Tibial nerve (tissue), 4 donors: ENCODE results near the gene KIRREL3. TPM values are rescaled to one million over a fixed set of nuclear protein-coding genes. Genes with fewer than 3 reads are reported as not detected.

Experiments used
- DNase-seq, 2 donors: peaks; one replicate each; pipeline ENCODE4 v3.0.0-alpha.2; 2019; ENCODE audit warnings: low spot score in 2 of 2
- H3K27ac ChIP-seq, 4 donors: fragments of 200-600 bp; sonication (generic) in 3 of 4; one replicate each; pipeline ENCODE4 v1.5.1; 2017 to 2019; ENCODE audit warnings: mild to moderate bottlenecking in 1 of 4
- H3K27me3 ChIP-seq, 2 donors: fragments of 200-600 bp; sonication (generic) in 1 of 2; one replicate each; pipeline versions ENCODE4 v1.5.1 to v1.6.0; 2017 to 2019
- H3K36me3 ChIP-seq, 3 donors: fragments of 200-600 bp; sonication (generic); one replicate each; pipeline ENCODE4 v1.5.1; 2018 to 2019
- H3K4me1 ChIP-seq, 4 donors: fragments of 200-600 bp; sonication (generic) in 3 of 4; one replicate each; pipeline ENCODE4 v1.5.1; 2017 to 2019
- H3K4me3 ChIP-seq, 4 donors: fragments of 200-600 bp; sonication (generic) in 3 of 4; one replicate each; pipeline ENCODE4 v1.5.1; 2017 to 2019; ENCODE audit warnings: mild to moderate bottlenecking in 1 of 4, moderate library complexity in 1 of 4
- H3K9me3 ChIP-seq, 4 donors: fragments of 200-600 bp; sonication (generic) in 3 of 4; one replicate each; pipeline ENCODE4 v1.5.1; 2017 to 2019
- EP300 ChIP-seq, 2 donors: sonication (generic); formaldehyde crosslinking; IDR thresholded peaks; one replicate each; pipeline ENCODE4 v1.6.1; 2017; ENCODE audit warnings: antibody characterized with exemption in 2 of 2, mild to moderate bottlenecking in 1 of 2
- POLR2A ChIP-seq, 2 donors: fragments of 450-650 bp; IDR thresholded peaks; one replicate each; pipeline ENCODE4 v1.6.1; 2017; ENCODE audit warnings: antibody characterized with exemption in 2 of 2, mild to moderate bottlenecking in 2 of 2, moderate library complexity in 2 of 2
- WGBS, 2 donors: methylation state at CpG; one replicate each; pipeline ENCODE4 v1.1.5; 2018; 5-methylcytosine and 5-hydroxymethylcytosine counted together
- total RNA-seq, 4 donors: library from RNA; depleted of rRNA; stranded (reverse); fragments of >200 nt; gene quantifications; one replicate each; pipeline ENCODE4 v1.1.0, GENCODE V29; 2016
- TF ChIP-seq, protein P1 (sequence below), 5 experiments: fragments of 200-600 bp in 3 of 5; fragments of 450-650 bp in 2 of 5; sonication (generic) in 3 of 5; IDR thresholded peaks; one replicate each; pipeline ENCODE4 v1.5.1; 2016 to 2019; ENCODE audit warnings: antibody characterized with exemption in 5 of 5, mild to moderate bottlenecking in 3 of 5, moderate library complexity in 2 of 5

The KIRREL3 gene
- total RNA-seq, 4 donors from 2014 or later, result not detected

GRCh38 chr11:126870021-126870420 is 130.5 kb downstream of the KIRREL3 start:
- Histone ChIP-seq H3K4me1 (no peaks in the 10 kb centered on the region), H3K27me3 (no peaks in the 10 kb centered on the region), H3K9me3 (no peaks in the 10 kb centered on the region), H3K4me3 (no peak overlapping the region), H3K36me3 (no peaks in the 10 kb centered on the region), H3K27ac (no peak overlapping the region)
- 62 to 76% methylated on average over 4 of the region's 4 CpGs for WGBS, 2 donors
- TF ChIP-seq POLR2A (IDR thresholded peaks at IDR 0.05) (no peak), EP300 (IDR thresholded peaks at IDR 0.05) (no peak)
- TF ChIP-seq, protein P1, sequence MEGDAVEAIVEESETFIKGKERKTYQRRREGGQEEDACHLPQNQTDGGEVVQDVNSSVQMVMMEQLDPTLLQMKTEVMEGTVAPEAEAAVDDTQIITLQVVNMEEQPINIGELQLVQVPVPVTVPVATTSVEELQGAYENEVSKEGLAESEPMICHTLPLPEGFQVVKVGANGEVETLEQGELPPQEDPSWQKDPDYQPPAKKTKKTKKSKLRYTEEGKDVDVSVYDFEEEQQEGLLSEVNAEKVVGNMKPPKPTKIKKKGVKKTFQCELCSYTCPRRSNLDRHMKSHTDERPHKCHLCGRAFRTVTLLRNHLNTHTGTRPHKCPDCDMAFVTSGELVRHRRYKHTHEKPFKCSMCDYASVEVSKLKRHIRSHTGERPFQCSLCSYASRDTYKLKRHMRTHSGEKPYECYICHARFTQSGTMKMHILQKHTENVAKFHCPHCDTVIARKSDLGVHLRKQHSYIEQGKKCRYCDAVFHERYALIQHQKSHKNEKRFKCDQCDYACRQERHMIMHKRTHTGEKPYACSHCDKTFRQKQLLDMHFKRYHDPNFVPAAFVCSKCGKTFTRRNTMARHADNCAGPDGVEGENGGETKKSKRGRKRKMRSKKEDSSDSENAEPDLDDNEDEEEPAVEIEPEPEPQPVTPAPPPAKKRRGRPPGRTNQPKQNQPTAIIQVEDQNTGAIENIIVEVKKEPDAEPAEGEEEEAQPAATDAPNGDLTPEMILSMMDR (IDR thresholded peaks at IDR 0.05), result no peak
- DNase-seq, result no peak

- Histone ChIP-seq H3K27ac (no peak overlapping the region), H3K9me3 (no peaks in the 10 kb centered on the region), H3K4me3 (no peak overlapping the region), H3K27me3 (no peaks in the 10 kb centered on the region), H3K36me3 (no peaks in the 10 kb centered on the region), H3K4me1 (no peaks in the 10 kb centered on the region)
- no peak for DNase-seq
- TF ChIP-seq, protein P1 (IDR thresholded peaks at IDR 0.05), result no peak
- TF ChIP-seq EP300 (IDR thresholded peaks at IDR 0.05), result no peak
- no peak for TF ChIP-seq POLR2A (IDR thresholded peaks at IDR 0.05)
- WGBS, 2 donors, result 71 to 90% methylated on average over 1 of the region's 1 CpG
Observed at GRCh38 chr11:126868741-126869140, 131.8 kb downstream of the KIRREL3 start.

GRCh38 chr11:126864934-126865333 is 135.6 kb downstream of the KIRREL3 start:
- no peak for DNase-seq
- H3K27ac ChIP-seq, result no peak overlapping the region
- H3K4me3 ChIP-seq, result no peak overlapping the region
- no peaks in the 10 kb centered on the region for H3K4me1 ChIP-seq
- WGBS, 2 donors, result 86 to 89% methylated on average over 4 of the region's 4 CpGs
- TF ChIP-seq POLR2A (IDR thresholded peaks at IDR 0.05), result no peak
- TF ChIP-seq EP300 (IDR thresholded peaks at IDR 0.05), result no peak
- TF ChIP-seq, protein P1 (IDR thresholded peaks at IDR 0.05), result no peak
- no peaks in the 10 kb centered on the region for H3K27me3 ChIP-seq
- no peaks in the 10 kb centered on the region for H3K36me3 ChIP-seq
- H3K9me3 ChIP-seq, result no peaks in the 10 kb centered on the region

DNA sequence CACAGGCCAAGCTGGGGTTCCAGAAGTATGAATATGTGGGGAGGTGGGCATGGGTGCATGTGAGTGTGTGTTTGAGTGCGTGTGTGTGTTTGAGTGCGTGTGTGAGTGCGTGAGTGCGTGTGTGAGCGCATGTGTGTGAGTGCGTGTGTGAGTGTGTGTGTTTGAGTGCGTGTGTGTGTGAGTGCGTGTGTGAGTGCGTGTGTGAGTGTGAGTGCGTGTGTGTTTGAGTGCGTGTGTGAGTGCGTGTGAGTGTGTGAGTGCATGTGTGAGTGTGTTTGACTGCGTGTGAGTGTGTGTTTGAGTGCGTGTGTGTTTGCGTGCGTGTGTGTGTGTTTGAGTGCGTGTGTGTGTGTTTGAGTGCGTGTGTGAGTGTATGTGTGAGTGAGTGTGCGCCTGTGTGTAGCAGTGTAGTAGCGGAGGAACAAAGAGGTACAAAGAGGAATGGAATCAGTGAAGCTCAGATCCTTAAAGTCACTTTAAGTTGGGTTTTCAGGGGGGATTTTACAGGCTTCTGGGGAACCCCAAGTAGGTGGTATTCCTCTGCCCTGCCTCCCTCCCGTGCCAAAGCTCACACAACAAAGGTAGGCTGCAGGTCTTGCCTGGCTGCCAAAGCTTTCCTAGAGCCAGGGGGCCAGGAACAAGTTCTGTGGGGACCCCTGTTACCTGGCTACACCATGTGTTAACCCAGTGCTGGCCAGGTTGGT is 137.1 kb downstream of the KIRREL3 start:
- Histone ChIP-seq H3K27me3 (no peaks in the 10 kb centered on the region), H3K4me1 (no peaks in the 10 kb centered on the region), H3K27ac (no peak overlapping the region), H3K9me3 (no peaks in the 10 kb centered on the region), H3K4me3 (no peak overlapping the region), H3K36me3 (no peaks in the 10 kb centered on the region)
- 71 to 73% methylated on average over 21 of the region's 21 CpGs for WGBS, 2 donors
- DNase-seq, result no peak
- TF ChIP-seq POLR2A (IDR thresholded peaks at IDR 0.05) (no peak), EP300 (IDR thresholded peaks at IDR 0.05) (no peak)
- TF ChIP-seq, protein P1 (IDR thresholded peaks at IDR 0.05), result no peak

DNA sequence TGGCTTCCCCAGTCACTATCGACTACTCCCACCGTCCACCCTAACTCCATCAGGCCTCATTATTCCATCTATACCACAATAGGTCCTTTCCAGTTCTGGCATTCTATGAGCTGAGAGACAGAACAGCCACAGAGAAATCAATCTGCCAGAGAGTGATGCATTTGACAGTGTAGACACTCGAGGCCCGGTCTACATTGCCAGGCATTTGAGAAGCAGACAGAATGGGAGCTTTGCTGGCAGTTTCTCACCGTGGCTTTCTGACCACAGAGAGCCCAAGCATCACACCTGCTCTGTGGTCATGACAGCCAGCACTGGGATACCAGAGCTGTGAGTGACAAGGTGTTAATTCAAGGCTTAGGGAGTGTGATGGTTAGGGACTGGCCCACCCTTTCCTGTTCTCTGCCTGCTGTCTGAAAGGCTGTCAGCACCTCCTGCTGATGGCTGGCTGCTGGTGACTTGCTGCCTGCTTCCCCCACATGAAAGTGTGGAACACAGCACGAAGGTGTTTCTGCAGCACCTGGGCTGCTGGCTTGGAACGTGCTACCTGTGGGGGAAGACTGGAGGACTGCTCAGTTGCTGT is 137.8 kb downstream of the KIRREL3 start:
- TF ChIP-seq EP300 (IDR thresholded peaks at IDR 0.05) (no peak), POLR2A (IDR thresholded peaks at IDR 0.05) (no peak)
- TF ChIP-seq, protein P1 (IDR thresholded peaks at IDR 0.05), result no peak
- H3K9me3 ChIP-seq, result no peaks in the 10 kb centered on the region
- no peak overlapping the region for H3K27ac ChIP-seq
- WGBS, 2 donors, result 76% methylated on average over 7 of the region's 7 CpGs
- no peaks in the 10 kb centered on the region for H3K27me3 ChIP-seq
- DNase-seq, result no peak
- H3K4me3 ChIP-seq, result no peak overlapping the region
- no peaks in the 10 kb centered on the region for H3K4me1 ChIP-seq
- no peaks in the 10 kb centered on the region for H3K36me3 ChIP-seq
